ENCODE results near the gene CMTM8.

CMTM8 gene

DNA sequence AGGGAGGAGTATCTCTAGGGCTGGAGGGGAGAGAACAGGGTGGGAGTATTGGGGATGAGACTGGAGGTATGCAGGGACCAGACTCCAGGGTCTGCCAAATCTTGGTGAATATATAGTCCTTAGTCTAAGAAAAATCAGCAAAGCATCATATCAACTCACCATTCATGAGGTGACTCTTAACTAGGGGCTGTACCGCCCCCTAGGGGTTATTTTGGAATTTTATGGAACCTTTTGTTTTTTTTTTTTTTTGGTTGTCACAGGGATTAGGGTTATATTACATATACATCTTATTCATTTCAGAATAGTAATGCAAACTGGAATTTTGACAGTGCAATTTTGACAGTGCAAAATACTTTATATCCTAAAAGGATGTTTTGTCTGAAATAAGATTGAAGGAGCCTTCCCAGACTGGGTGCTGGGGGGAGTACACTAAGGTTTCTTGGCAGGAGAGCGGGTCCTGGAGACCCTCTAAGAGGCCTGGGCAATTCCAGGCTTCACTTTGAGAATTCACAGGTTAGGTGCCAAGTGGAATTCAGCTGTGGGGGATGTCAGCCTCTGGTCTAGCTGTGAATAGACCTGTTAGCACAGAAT is 160.6 kb downstream of the CMTM8 start:
- no peak overlapping the region for H3K4me3 ChIP-seq (ENCODE audit: low read depth, low read length)
- H3K27ac ChIP-seq = no peak overlapping the region
- no peaks in the 10 kb centered on the region for H3K36me3 ChIP-seq (replicated peaks)
- TF ChIP-seq, protein P1, sequence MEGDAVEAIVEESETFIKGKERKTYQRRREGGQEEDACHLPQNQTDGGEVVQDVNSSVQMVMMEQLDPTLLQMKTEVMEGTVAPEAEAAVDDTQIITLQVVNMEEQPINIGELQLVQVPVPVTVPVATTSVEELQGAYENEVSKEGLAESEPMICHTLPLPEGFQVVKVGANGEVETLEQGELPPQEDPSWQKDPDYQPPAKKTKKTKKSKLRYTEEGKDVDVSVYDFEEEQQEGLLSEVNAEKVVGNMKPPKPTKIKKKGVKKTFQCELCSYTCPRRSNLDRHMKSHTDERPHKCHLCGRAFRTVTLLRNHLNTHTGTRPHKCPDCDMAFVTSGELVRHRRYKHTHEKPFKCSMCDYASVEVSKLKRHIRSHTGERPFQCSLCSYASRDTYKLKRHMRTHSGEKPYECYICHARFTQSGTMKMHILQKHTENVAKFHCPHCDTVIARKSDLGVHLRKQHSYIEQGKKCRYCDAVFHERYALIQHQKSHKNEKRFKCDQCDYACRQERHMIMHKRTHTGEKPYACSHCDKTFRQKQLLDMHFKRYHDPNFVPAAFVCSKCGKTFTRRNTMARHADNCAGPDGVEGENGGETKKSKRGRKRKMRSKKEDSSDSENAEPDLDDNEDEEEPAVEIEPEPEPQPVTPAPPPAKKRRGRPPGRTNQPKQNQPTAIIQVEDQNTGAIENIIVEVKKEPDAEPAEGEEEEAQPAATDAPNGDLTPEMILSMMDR (IDR thresholded peaks at IDR 0.05; ENCODE audit: low read depth, low read length, missing control alignments) = peak; percentile 60
- in situ Hi-C loops (cut with HindIII; ENCODE audit: low pct_ligation_motif_present, low sequenced_read_pairs) = no loop called here
- no peak for DNase-seq
- no peaks in the 10 kb centered on the region for H3K27me3 ChIP-seq (replicated peaks)

DNA sequence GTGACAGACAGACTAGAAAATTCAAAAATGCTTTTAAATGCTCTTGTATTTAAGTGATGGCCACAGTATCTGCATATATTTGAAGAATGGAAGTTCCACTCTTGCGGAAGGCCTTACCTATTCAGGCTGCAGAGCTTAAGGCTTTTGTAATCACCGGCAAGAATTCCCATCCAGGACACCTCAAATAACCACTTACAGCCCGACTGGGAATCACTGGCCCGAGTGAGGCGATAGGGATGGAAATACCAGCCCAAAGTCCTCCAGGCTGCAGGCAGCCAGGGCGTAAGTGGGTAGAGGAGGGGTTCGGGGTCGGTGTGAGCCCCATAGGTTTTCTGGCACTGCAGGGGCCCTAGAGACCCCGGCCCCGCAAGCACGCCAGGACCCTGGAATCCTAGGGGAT is 162.6 kb downstream of the CMTM8 start:
- H3K27ac ChIP-seq = peak overlapping the region; percentile 85
- H3K4me3 ChIP-seq (ENCODE audit: low read depth, low read length) = peak overlapping the region; percentile 52
- no peaks in the 10 kb centered on the region for H3K36me3 ChIP-seq (replicated peaks)
- in situ Hi-C loops (cut with HindIII; ENCODE audit: low pct_ligation_motif_present, low sequenced_read_pairs) = no loop called here
- TF ChIP-seq, protein P1 (IDR thresholded peaks at IDR 0.05; ENCODE audit: low read depth, low read length, missing control alignments) = no peak
- no peaks in the 10 kb centered on the region for H3K27me3 ChIP-seq (replicated peaks)
- no peak for DNase-seq

DNA sequence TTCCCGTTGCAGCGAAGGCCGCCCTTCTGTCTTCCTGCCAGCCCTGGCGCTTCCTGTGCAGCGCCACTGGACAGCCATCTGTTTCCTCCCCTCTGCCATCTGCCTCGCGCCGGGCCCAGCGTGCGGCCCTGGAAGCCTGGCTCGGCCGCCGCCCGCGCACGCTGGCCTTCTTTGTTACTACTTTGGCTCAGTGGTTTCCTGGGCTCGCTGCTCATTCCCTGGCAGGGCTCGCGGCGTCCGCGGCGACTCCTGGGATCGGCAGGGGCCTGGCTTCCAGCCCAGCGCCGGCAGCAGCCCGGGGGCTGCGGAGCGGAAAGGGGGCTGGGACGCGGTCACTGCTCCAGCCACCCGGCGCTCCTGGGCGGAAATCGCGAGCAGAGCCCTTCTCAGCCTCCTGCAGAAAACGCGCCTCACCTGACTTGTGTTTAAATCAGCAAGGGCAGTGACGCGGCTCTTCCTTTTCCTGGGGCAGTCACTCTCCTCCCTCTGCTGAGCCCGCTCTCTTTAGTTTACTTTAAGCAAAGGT is 163.1 kb downstream of the CMTM8 start:
- peak; percentile 61 for DNase-seq
- Histone ChIP-seq H3K4me3 (ENCODE audit: low read depth, low read length) (peak overlapping the region; percentile 52), H3K36me3 (replicated peaks) (no peaks in the 10 kb centered on the region), H3K27ac (peak overlapping the region; percentile 85), H3K27me3 (replicated peaks) (no peaks in the 10 kb centered on the region)
- in situ Hi-C loops (cut with HindIII; ENCODE audit: low pct_ligation_motif_present, low sequenced_read_pairs) = no loop called here
- TF ChIP-seq, protein P1 (IDR thresholded peaks at IDR 0.05; ENCODE audit: low read depth, low read length, missing control alignments) = no peak

DNA sequence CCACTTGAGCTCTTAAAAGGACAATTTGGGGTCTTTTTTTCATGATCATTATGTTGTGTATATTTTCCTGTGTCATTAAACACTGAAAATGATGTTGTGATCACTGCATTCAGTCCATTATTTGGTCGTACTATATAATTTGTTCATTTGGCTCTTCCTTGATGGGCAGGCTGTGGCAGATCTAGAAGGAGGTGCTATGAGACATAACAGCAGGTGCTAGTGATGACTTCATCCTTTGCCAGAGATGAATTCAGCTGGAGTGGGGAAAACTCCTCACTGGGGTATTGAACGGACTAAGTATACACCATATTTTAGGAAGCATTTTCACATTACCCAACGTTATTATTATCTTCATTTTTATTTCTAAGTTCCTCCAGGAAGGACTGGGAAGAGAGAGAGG is 165.2 kb downstream of the CMTM8 start:
- Histone ChIP-seq H3K27me3 (replicated peaks) (no peaks in the 10 kb centered on the region), H3K4me3 (ENCODE audit: low read depth, low read length) (no peak overlapping the region), H3K36me3 (replicated peaks) (no peaks in the 10 kb centered on the region), H3K27ac (no peak overlapping the region)
- TF ChIP-seq, protein P1 (IDR thresholded peaks at IDR 0.05; ENCODE audit: low read depth, low read length, missing control alignments) = no peak
- in situ Hi-C loops (cut with HindIII; ENCODE audit: low pct_ligation_motif_present, low sequenced_read_pairs) = no loop called here
- DNase-seq = no peak

DNA sequence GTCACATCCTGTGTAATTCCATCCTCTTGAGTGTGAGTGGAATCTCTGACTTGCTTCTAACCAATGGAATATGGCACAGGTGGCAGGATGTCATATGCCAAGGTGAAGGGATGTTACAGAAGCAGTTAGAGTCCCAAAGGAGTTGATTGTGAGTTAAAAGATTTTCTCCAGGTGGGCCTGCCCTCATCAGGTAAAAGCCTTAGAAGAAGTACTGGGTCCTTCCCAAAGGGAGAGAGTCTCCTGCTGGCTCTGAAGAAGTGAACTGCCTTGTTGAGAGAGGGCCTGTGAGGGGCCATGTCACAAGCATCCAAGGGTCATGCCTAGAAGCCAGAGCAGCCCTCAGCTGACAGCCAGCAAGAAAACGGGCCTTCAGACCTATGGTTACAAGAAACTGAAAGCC is 166.2 kb downstream of the CMTM8 start:
- no peak for DNase-seq
- H3K4me3 ChIP-seq (ENCODE audit: low read depth, low read length) = no peak overlapping the region
- in situ Hi-C loops (cut with HindIII; ENCODE audit: low pct_ligation_motif_present, low sequenced_read_pairs) = no loop called here
- H3K36me3 ChIP-seq (replicated peaks) = no peaks in the 10 kb centered on the region
- no peaks in the 10 kb centered on the region for H3K27me3 ChIP-seq (replicated peaks)
- TF ChIP-seq, protein P1 (IDR thresholded peaks at IDR 0.05; ENCODE audit: low read depth, low read length, missing control alignments) = no peak
- H3K27ac ChIP-seq = no peak overlapping the region

DNA sequence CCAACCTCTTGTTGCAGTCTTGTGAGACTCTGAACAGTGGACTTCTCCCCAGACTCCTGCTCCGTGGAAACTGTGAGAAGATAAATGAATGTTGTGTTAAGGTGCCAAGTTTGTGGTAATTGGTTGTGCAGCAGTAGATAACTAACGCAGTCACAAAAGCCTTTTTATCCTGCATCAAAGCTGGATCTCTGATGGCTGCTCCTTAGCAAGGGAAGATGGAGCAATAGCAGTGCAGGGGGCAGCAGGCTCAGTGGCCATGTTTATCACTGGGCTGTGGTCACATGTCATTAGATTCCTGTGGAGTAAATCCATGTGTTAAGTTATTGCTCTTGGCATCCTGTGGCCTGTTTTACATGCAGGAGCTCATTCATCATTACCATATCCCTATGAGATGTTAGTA is 166.7 kb downstream of the CMTM8 start:
- DNase-seq = no peak
- H3K4me3 ChIP-seq (ENCODE audit: low read depth, low read length) = no peak overlapping the region
- H3K27me3 ChIP-seq (replicated peaks) = no peaks in the 10 kb centered on the region
- no peaks in the 10 kb centered on the region for H3K36me3 ChIP-seq (replicated peaks)
- in situ Hi-C loops (cut with HindIII; ENCODE audit: low pct_ligation_motif_present, low sequenced_read_pairs) = no loop called here
- H3K27ac ChIP-seq = no peak overlapping the region
- TF ChIP-seq, protein P1 (IDR thresholded peaks at IDR 0.05; ENCODE audit: low read depth, low read length, missing control alignments) = no peak
